NCI-H187 treated with DMSO at 0.1 percent for 48 hours (cell line): Measurements from ENCODE around the gene HOXC10.

ENCODE experiments used
- DNase-seq: peaks from one replicate; lab custom pipeline; 2025; lab: John Stamatoyannopoulos, UW

Gene HOXC10

GRCh38 chr12:53992377-53992889 is 7.5 kb downstream of the HOXC10 start:
- DNase-seq = no peak

- DNase-seq = no peak
These were observed 8.4 kb downstream of the HOXC10 start for GRCh38 chr12:53993162-53994008.

- DNase-seq = no peak
These were observed 9.0 kb downstream of the HOXC10 start for GRCh38 chr12:53994009-53994263.

GRCh38 chr12:53994264-53995001 is 9.5 kb downstream of the HOXC10 start:
- DNase-seq = no peak

GRCh38 chr12:53995002-53995377 is 10.0 kb downstream of the HOXC10 start:
- DNase-seq = no peak

- DNase-seq = no peak
These were observed 10.7 kb downstream of the HOXC10 start for GRCh38 chr12:53995378-53996239.

GRCh38 chr12:53996240-53997203 is 11.6 kb downstream of the HOXC10 start:
- no peak for DNase-seq

GRCh38 chr12:53997204-53998109 is 12.5 kb downstream of the HOXC10 start:
- no peak for DNase-seq

GRCh38 chr12:53998110-53998899 is 13.4 kb downstream of the HOXC10 start:
- DNase-seq = no peak

GRCh38 chr12:53998900-53999236 is 13.9 kb downstream of the HOXC10 start:
- no peak for DNase-seq

GRCh38 chr12:53999559-54000115 is 14.7 kb downstream of the HOXC10 start:
- peak; percentile 55 for DNase-seq

GRCh38 chr12:54000116-54001114 is 15.5 kb downstream of the HOXC10 start, which contains the start of gene HOXC9:
HOXC9 (plus strand) TSS chr12:54000161; CDS start chr12:54000189, 28 bp downstream.
- DNase-seq = no peak

- no peak for DNase-seq
These were observed 16.6 kb downstream of the HOXC10 start for GRCh38 chr12:54001283-54002187.

GRCh38 chr12:54002278-54002914 is 17.4 kb downstream of the HOXC10 start:
- no peak for DNase-seq

- DNase-seq = no peak
These were observed 18.0 kb downstream of the HOXC10 start for GRCh38 chr12:54002915-54003389.

- no peak for DNase-seq
These were observed 18.7 kb downstream of the HOXC10 start for GRCh38 chr12:54003625-54004024.
